ENCODE measurements around the gene IL23R.

GRCh38 chr1:67261680-67262079, 95.4 kb downstream of the IL23R start:
- TF ChIP-seq CTCF (IDR thresholded peaks at IDR 0.05) (no peak), POLR2A (IDR thresholded peaks at IDR 0.05) (no peak)
